PC-9 (cell line): ENCODE measurements around the gene FTL.
A peak's percentile ranks its signal among the peaks of the same experiment; 100 is the strongest.

ENCODE experiments used
- CTCF ChIP-seq: fragments of 200-600 bp; sonication (generic); conservative IDR thresholded peaks from 2 replicates; pipeline ENCODE4 v1.6.1; 2017; ENCODE audit warnings: mixed run types, antibody characterized with exemption, mild to moderate bottlenecking, moderate library complexity
- EZH2 ChIP-seq: fragments of 200-600 bp; sonication (generic); IDR thresholded peaks from 2 replicates; pipeline ENCODE4 v1.8.0; 2017; ENCODE audit warnings: antibody characterized with exemption, low read depth

- TF ChIP-seq CTCF (peak; percentile 97), EZH2 (no peak)
Observed at GRCh38 chr19:48970923-48971395, 5.8 kb downstream of the FTL start.
